Aorta (tissue), 5 donors: ENCODE results near the gene OR6C3. TPM values are rescaled to one million over a fixed set of nuclear protein-coding genes. Genes with fewer than 3 reads are reported as not detected.
"Not testable (repeated sequence)": the region's sequence is repeated elsewhere in the genome, so short reads cannot be mapped to it uniquely, and the experiment has no call there.

Experiments
- ATAC-seq: fragments of 200-7000 bp; cut with Tn5 transposase; one replicate; pipeline ENCODE4 v1.9.1; 2022; ENCODE audit warnings: moderate library complexity; ENCODE audit not compliant: low FRiP score
- DNase-seq, 2 donors: peaks; one replicate each; pipeline ENCODE4 v3.0.0-alpha.2; 2020
- H3K27ac ChIP-seq, 2 donors: one replicate each; pipeline ENCODE4 v1.5.1; 2013; ENCODE audit warnings: low read length in 2 of 2, mild to moderate bottlenecking in 2 of 2, moderate library complexity in 2 of 2, control low read depth in 1 of 2, inconsistent platforms in 1 of 2, low read depth in 1 of 2
- H3K27me3 ChIP-seq, 2 donors: one replicate each; pipeline ENCODE4 v1.6.1; 2013; ENCODE audit warnings: control low read depth in 1 of 2, low read length in 1 of 2, mild to moderate bottlenecking in 1 of 2, moderate library complexity in 1 of 2; ENCODE audit not compliant: insufficient read depth in 2 of 2, control insufficient read depth in 1 of 2
- H3K36me3 ChIP-seq, 2 donors: one replicate each; pipeline ENCODE4 v1.6.1; 2013; ENCODE audit warnings: control low read depth in 1 of 2, low read length in 1 of 2, mild to moderate bottlenecking in 1 of 2; ENCODE audit not compliant: insufficient read depth in 2 of 2, control insufficient read depth in 1 of 2
- H3K4me1 ChIP-seq, 2 donors: one replicate each; pipeline ENCODE4 v1.6.1; 2013; ENCODE audit warnings: low read length in 2 of 2, control low read depth in 1 of 2, mild to moderate bottlenecking in 1 of 2, moderate library complexity in 1 of 2; ENCODE audit not compliant: insufficient read depth in 2 of 2, control insufficient read depth in 1 of 2
- H3K4me3 ChIP-seq, 2 donors: one replicate each; pipeline ENCODE4 v1.5.1; 2013; ENCODE audit warnings: low read length in 2 of 2, control low read depth in 1 of 2, mild to moderate bottlenecking in 1 of 2
- H3K9me3 ChIP-seq: one replicate; pipeline ENCODE4 v1.6.1; 2013; ENCODE audit warnings: mild to moderate bottlenecking, low read length; ENCODE audit not compliant: control insufficient read depth
- WGBS, 2 donors: extraction: QIAGEN DNeasy Blood & Tissue Kit; methylation state at CpG; one replicate each; pipeline ENCODE4 v1.1.7; 2013; 5-methylcytosine and 5-hydroxymethylcytosine counted together
- intact Hi-C, 2 donors: fragments of 100-400 bp; cut with DNase I; formaldehyde crosslinking; loops; one replicate each; pipeline versions ENCODE4 v1.14.2 to v1.15.0; 2022
- long read RNA-seq, 2 donors: library from polyadenylated mRNA; unstranded; transcript quantifications; one replicate each; pipeline ENCODE4 v2.0.0, GENCODE V29; 2020 to 2021
- polyA plus RNA-seq, 2 donors: library from polyadenylated mRNA; stranded (reverse); fragments of 200-250 nt; gene quantifications; one replicate each; pipeline ENCODE4 v1.2.3, GENCODE V29; 2013
- total RNA-seq, 2 donors: library from RNA; stranded (reverse); fragmentation: NEBNext Ultra II Directional; extraction: Animal tissue kit (Norgen Biotek cat#: 25700); gene quantifications; one replicate each; pipeline ENCODE4 v1.2.1, GENCODE V29; 2021
- donor health status: healthy with polysubstance abuse.
- donor health status: Bipolar disorder and iron deficiency.
- donor health status: DM: no; HTN: no; CAD: no.
- donor health status: DM: no; HTN: no; CAD: no.
- donor health status: DM: yes; HTN: yes; CAD: no.

The OR6C3 gene
- total RNA-seq = not detected
- polyA plus RNA-seq = not detected
- long read RNA-seq, donor 1 = 0 reads
- long read RNA-seq, donor 2 = 0 reads

- no peak for DNase-seq
- H3K9me3 ChIP-seq = no peaks in the 10 kb centered on the region
- intact Hi-C loops = no loop called here
Observed at GRCh38 chr12:55330446-55330845, at the start of gene OR6C3. Gene OR6C3, plus strand, starts transcription at chr12:55330746. Its CDS starts 955 bp downstream, at chr12:55331701.

GRCh38 chr12:55280991-55281390 lies 49.6 kb upstream of the OR6C3 start:
- no peak overlapping the region for H3K4me3 ChIP-seq
- WGBS, 2 donors = 37 to 42% methylated on average over 2 of the region's 2 CpGs
- ATAC-seq = no peak
- H3K36me3 ChIP-seq = no peaks in the 10 kb centered on the region
- DNase-seq = no peak
- H3K9me3 ChIP-seq = no peaks in the 10 kb centered on the region
- no peaks in the 10 kb centered on the region for H3K27me3 ChIP-seq
- H3K4me1 ChIP-seq = no peaks in the 10 kb centered on the region
- intact Hi-C loops = no loop called here
- H3K27ac ChIP-seq = no peak overlapping the region

More at GRCh38 chr12:55330446-55330845, at the start of gene OR6C3:
- Histone ChIP-seq H3K27ac (no peak within 1 kb of the TSS), H3K4me1 (no peaks in the 10 kb centered on the region), H3K4me3 (no peak within 1 kb of the TSS), H3K27me3 (no peaks in the 10 kb centered on the region), H3K36me3 (no peaks in the 10 kb centered on the region)
- 95 to 97% methylated on average over 1 of the region's 1 CpG for WGBS, 2 donors
- ATAC-seq = no peak

GRCh38 chr12:55289999-55290398 lies 40.5 kb upstream of the OR6C3 start:
- 49 to 57% methylated on average over 2 of the region's 2 CpGs for WGBS, 2 donors
- Histone ChIP-seq H3K9me3 (no peaks in the 10 kb centered on the region), H3K4me1 (no peaks in the 10 kb centered on the region), H3K27ac (no peak overlapping the region), H3K4me3 (no peak overlapping the region), H3K27me3 (no peaks in the 10 kb centered on the region), H3K36me3 (no peaks in the 10 kb centered on the region)
- intact Hi-C loops = no loop called here
- ATAC-seq (no peak), DNase-seq (no peak)

GRCh38 chr12:55296469-55296868 lies 34.1 kb upstream of the OR6C3 start, which contains the start of gene OR6C6:
Gene OR6C6, minus strand, starts transcription at chr12:55296569. Its CDS starts 1,337 bp downstream, at chr12:55295232.
- no peaks in the 10 kb centered on the region for H3K36me3 ChIP-seq
- 74 to 79% methylated on average over 2 of the region's 2 CpGs for WGBS, 2 donors
- ATAC-seq (no peak), DNase-seq (no peak)
- H3K27me3 ChIP-seq = no peaks in the 10 kb centered on the region
- H3K4me3 ChIP-seq = no peak within 1 kb of the TSS
- intact Hi-C loops = no loop called here
- no peaks in the 10 kb centered on the region for H3K4me1 ChIP-seq
- no peaks in the 10 kb centered on the region for H3K9me3 ChIP-seq
- H3K27ac ChIP-seq = no peak within 1 kb of the TSS

DNA sequence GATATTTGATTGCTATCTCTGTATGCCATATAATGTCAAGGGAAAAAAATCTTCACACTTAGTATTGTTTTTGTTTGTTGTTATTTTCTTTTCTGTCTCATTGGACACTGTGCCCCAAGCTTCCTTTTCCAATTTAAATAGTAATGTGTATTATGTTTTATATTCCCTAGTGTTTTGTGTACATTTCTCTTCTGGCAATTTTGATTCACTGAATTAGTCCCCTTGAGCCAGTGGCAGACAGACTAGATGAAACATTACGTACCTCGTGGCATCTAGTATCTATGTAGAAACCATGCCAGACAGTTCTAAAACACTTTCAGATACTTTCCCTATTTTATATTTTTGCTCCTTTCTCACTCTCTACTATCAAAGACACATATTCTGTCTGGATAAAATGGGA lies 16.5 kb upstream of the OR6C3 start, which contains the start of gene OR6C1:
TSS of gene OR6C1 (plus strand) at position 301 of the 400 bp plus-strand sequence. CDS start 6,257 bp downstream, outside the sequence.
- Histone ChIP-seq H3K9me3 (no peaks in the 10 kb centered on the region), H3K27me3 (no peaks in the 10 kb centered on the region), H3K27ac (no peak within 1 kb of the TSS), H3K36me3 (no peaks in the 10 kb centered on the region), H3K4me1 (no peaks in the 10 kb centered on the region), H3K4me3 (no peak within 1 kb of the TSS)
- no peak for DNase-seq
- WGBS, 2 donors = 67 to 75% methylated on average over 2 of the region's 2 CpGs
- ATAC-seq = no peak
- intact Hi-C loops = no loop called here

DNA sequence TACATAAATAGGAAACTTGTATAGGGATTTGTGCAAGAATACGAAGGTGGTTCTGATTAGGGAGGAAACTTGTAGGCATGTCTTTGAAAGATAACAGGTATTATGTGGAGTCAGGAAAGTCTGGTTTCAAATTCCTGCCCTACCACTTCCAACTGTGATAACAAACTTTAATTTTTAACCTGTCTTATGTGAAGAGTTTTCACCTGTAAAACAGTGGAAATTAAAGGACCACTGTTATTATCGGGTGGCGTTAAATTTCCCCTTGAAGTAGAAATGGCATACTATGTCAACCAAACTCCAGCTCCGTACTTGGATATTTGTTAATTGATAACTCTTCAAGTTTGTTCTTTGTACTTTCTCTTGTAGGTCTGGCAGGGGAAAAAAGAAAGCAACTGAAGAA lies 10.3 kb upstream of the OR6C3 start:
- Histone ChIP-seq H3K27ac (no peak overlapping the region), H3K36me3 (no peaks in the 10 kb centered on the region), H3K27me3 (no peaks in the 10 kb centered on the region), H3K4me1 (no peaks in the 10 kb centered on the region), H3K4me3 (no peak overlapping the region), H3K9me3 (no peaks in the 10 kb centered on the region)
- no peak for DNase-seq
- no peak for ATAC-seq
- intact Hi-C loops = no loop called here
- 78 to 81% methylated on average over 4 of the region's 4 CpGs for WGBS, 2 donors

- DNase-seq, H3K27ac ChIP-seq, H3K27me3 ChIP-seq, H3K9me3 ChIP-seq, H3K4me1 ChIP-seq, H3K4me3 ChIP-seq, ATAC-seq, H3K36me3 ChIP-seq, intact Hi-C loops: not testable (repeated sequence)
- WGBS, 2 donors = 93 to 94% methylated on average over 6 of the region's 6 CpGs
Observed at GRCh38 chr12:55325801-55326200, 4.7 kb upstream of the OR6C3 start.

- WGBS, 2 donors = 85 to 89% methylated on average over 10 of the region's 10 CpGs
- Histone ChIP-seq H3K9me3 (no peaks in the 10 kb centered on the region), H3K27me3 (no peaks in the 10 kb centered on the region), H3K27ac (no peak overlapping the region), H3K4me1 (no peaks in the 10 kb centered on the region), H3K36me3 (no peaks in the 10 kb centered on the region), H3K4me3 (no peak overlapping the region)
- DNase-seq (no peak), ATAC-seq (no peak)
- intact Hi-C loops = no loop called here
Observed at GRCh38 chr12:55336002-55336401, 5.5 kb downstream of the OR6C3 start.

GRCh38 chr12:55355338-55355737 lies 24.8 kb downstream of the OR6C3 start:
- H3K27me3 ChIP-seq, H3K4me1 ChIP-seq, intact Hi-C loops, DNase-seq, H3K9me3 ChIP-seq, ATAC-seq, H3K36me3 ChIP-seq, H3K27ac ChIP-seq, H3K4me3 ChIP-seq: not testable (repeated sequence)
- 59 to 65% methylated on average over 4 of the region's 4 CpGs for WGBS, 2 donors
